HL-60 (cell line): ENCODE data around the gene KANK4.

ENCODE experiments used
- DNase-seq, 2 experiments: peaks; one replicate each; pipeline ENCODE4 v3.0.0-alpha.2; 2010 to 2020; ENCODE audit warnings: low read depth in 1 of 2, low spot score in 1 of 2
- H3K27ac ChIP-seq: fragments of 250-450 bp; sonication (Bioruptor Pico); replicated peaks from 2 replicates; pipeline ENCODE4 v1.5.1; 2020; ENCODE audit warnings: mild to moderate bottlenecking, moderate library complexity
- H3K27me3 ChIP-seq: fragments of 250-450 bp; sonication (Bioruptor Pico); 2 replicates; pipeline ENCODE4 v1.5.1; 2021; ENCODE audit warnings: mild to moderate bottlenecking, moderate library complexity; ENCODE audit not compliant: insufficient read depth, poor library complexity, severe bottlenecking
- H3K4me3 ChIP-seq: replicated peaks from 2 replicates; pipeline ENCODE4 v1.5.1; 2011; ENCODE audit warnings: mild to moderate bottlenecking, control low read depth, low read length; ENCODE audit not compliant: insufficient read depth
- CTCF ChIP-seq: IDR thresholded peaks from one replicate; pipeline ENCODE4 v1.5.1; 2011; ENCODE audit warnings: low read length, control low read depth, inconsistent platforms; ENCODE audit not compliant: insufficient read depth
- GABPA ChIP-seq: IDR thresholded peaks from 2 replicates; pipeline ENCODE4 v1.6.1; 2012; ENCODE audit warnings: low read depth
- POLR2AphosphoS5 ChIP-seq: IDR thresholded peaks from 2 replicates; pipeline ENCODE4 v1.6.1; 2012; ENCODE audit warnings: low read depth
- REST ChIP-seq: IDR thresholded peaks from 2 replicates; pipeline ENCODE4 v1.6.1; 2012; ENCODE audit warnings: low read depth; ENCODE audit not compliant: insufficient replicate concordance
- SPI1 ChIP-seq: IDR thresholded peaks from 2 replicates; pipeline ENCODE4 v1.6.1; 2012; ENCODE audit warnings: low read depth, mild to moderate bottlenecking, borderline replicate concordance

Gene KANK4

DNA sequence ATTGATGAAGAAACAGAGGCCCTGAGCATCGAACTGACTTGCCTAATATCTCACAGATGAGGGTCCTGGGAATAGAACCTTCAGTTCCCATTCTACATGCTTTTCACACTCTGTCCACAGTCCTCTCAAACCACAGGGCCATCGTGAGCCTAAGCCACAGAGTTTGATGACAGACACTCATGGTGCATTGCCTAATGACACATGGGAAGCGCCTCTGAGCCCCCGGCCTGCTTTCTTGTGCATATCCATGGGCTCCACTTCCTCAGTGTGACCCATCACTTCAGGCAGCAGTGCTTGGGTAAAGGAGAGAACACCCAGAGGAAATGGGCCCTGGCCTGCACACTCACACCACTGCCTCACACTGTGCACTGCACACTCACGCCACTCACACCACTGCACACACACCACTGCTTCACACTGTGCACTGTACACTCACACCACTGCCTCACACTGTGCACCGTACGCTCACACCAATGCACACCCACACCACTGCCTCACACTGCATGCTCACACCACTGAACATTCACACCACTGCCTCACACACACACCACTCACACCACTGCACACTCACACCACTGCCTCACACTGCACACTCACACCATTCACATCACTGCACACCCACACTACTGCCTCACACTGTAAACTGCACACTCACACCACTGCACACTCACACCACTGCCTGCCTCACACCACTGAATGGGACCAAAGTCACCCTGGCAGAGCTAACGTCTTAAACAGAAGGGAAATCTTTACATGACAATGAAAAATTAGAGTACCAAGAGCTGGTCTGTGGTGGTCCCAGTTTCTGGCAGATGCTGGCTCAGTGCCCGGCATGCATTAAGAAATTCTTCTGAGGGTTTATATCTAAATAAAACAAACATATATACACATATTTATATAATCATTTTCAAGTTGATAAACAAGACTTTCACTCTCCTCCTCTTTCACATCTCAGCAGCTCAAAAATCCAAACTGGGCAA is 53.0 kb downstream of the KANK4 start:
- TF ChIP-seq POLR2AphosphoS5: no peak
- TF ChIP-seq CTCF: no peak
- no peak for TF ChIP-seq REST
- TF ChIP-seq SPI1: no peak
- no peak for TF ChIP-seq GABPA
- Histone ChIP-seq H3K27me3 (no peaks in the 10 kb centered on the region), H3K27ac (no peak overlapping the region), H3K4me3 (no peak overlapping the region)
- no peak for DNase-seq

DNA sequence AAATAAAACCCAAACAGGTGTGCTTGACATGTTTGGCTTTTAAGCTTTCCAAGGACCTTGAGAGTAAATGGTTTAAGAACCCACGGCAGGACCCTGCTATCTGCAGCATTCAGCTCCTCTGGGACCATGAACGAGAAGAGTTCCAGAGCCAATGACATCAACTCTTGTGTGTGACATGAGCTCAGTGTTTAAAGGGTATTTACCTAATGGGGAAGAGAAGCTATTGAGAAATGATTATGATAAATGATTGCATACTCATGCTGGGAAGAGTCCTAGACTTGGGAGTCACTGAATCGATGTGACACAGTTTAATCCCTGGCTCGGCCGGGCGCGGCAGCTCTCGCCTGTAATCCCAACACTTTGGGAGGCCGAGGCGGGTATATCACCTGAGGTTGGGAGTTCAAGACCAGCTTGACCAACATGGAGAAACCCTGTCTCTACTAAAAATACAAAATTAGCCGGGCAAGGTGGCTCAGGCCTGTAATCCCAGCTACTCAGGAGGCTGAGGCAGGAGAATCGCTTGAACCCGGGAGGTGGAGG is 55.4 kb downstream of the KANK4 start:
- TF ChIP-seq POLR2AphosphoS5 (no peak), GABPA (no peak), SPI1 (no peak), CTCF (no peak), REST (no peak)
- no peak overlapping the region for H3K27ac ChIP-seq
- no peaks in the 10 kb centered on the region for H3K27me3 ChIP-seq
- H3K4me3 ChIP-seq: no peak overlapping the region
- DNase-seq: no peak

- peak in 1 of 2 experiments; percentile 8 for DNase-seq
- TF ChIP-seq CTCF: no peak
- no peak for TF ChIP-seq SPI1
Observed at GRCh38 chr1:62263006-62263813, 56.0 kb downstream of the KANK4 start.

More at GRCh38 chr1:62263006-62263813, 56.0 kb downstream of the KANK4 start:
- Histone ChIP-seq H3K27ac (no peak overlapping the region), H3K27me3 (no peaks in the 10 kb centered on the region), H3K4me3 (no peak overlapping the region)
